Naive thymus-derived CD4-positive, alpha-beta T cell (primary cell): Measurements from ENCODE around the gene GALR2. TPM values are rescaled to one million over a fixed set of nuclear protein-coding genes. Genes with fewer than 3 reads are reported as not detected.

Source experiments
- ATAC-seq: fragments of 150-1000 bp; cut with Tn5 transposase; 2 replicates; pipeline ENCODE4 v1.10.0; 2021; ENCODE audit warnings: mild to moderate bottlenecking, moderate library complexity
- CTCF ChIA-PET: fragments of 350-600 bp; sonication (Branson Sonifier 250); formaldehyde crosslinking; loops from one replicate; lab custom pipeline; 2021; ENCODE audit warnings: antibody characterized with exemption; lab: Charles Lee
- POLR2A ChIA-PET: fragments of 350-600 bp; sonication (Branson Sonifier 250); formaldehyde crosslinking; loops from one replicate; lab custom pipeline; 2021; ENCODE audit warnings: antibody characterized with exemption, inconsistent platforms; lab: Charles Lee
- DNase-seq, 9 donors: peaks; one replicate each; pipeline versions ENCODE4 v3.0.0 to v3.0.0-alpha.2; 2020 to 2022; ENCODE audit warnings: mixed read lengths in 1 of 9
- H3K27ac ChIP-seq: one replicate; pipeline ENCODE4 v1.7.0; 2013; ENCODE audit warnings: mild to moderate bottlenecking, low read depth, low read length, moderate library complexity
- H3K27me3 ChIP-seq, 2 donors: one replicate each; pipeline ENCODE4 v1.7.0; 2013; ENCODE audit warnings: low read length in 2 of 2, mild to moderate bottlenecking in 2 of 2, moderate library complexity in 2 of 2; ENCODE audit not compliant: control insufficient read depth in 2 of 2, insufficient read depth in 2 of 2
- H3K36me3 ChIP-seq, 3 experiments: 1 replicate in 2 of 3; 2 replicates in 1 of 3; pipeline ENCODE4 v1.7.0; 2013; ENCODE audit warnings: low read length in 3 of 3, mild to moderate bottlenecking in 3 of 3, moderate library complexity in 1 of 3; ENCODE audit not compliant: insufficient read depth in 3 of 3, control insufficient read depth in 2 of 3
- H3K4me1 ChIP-seq, 2 donors: one replicate each; pipeline ENCODE4 v1.7.0; 2013; ENCODE audit warnings: low read length in 2 of 2, mild to moderate bottlenecking in 2 of 2, moderate library complexity in 1 of 2; ENCODE audit not compliant: control insufficient read depth in 2 of 2, insufficient read depth in 2 of 2
- H3K4me3 ChIP-seq: 2 replicates; pipeline ENCODE4 v1.7.0; 2013; ENCODE audit warnings: mild to moderate bottlenecking, low read length
- H3K9me3 ChIP-seq, 3 experiments: 1 replicate in 2 of 3; 2 replicates in 1 of 3; pipeline ENCODE4 v1.7.0; 2013; ENCODE audit warnings: low read length in 3 of 3; ENCODE audit not compliant: control insufficient read depth in 2 of 3
- H3K27ac Mint-ChIP-seq, 9 donors: one replicate each; pipeline ENCODE4 v1.8.0; 2020 to 2022; ENCODE audit warnings: mixed read lengths in 9 of 9, mild to moderate bottlenecking in 8 of 9, moderate library complexity in 5 of 9, inconsistent platforms in 2 of 9
- H3K27me3 Mint-ChIP-seq, 5 donors: one replicate each; pipeline ENCODE4 v1.8.0; 2021 to 2022; ENCODE audit warnings: mixed read lengths in 5 of 5, mild to moderate bottlenecking in 1 of 5
- H3K36me3 Mint-ChIP-seq, 5 donors: one replicate each; pipeline ENCODE4 v1.8.0; 2020 to 2022; ENCODE audit warnings: mixed read lengths in 5 of 5, mild to moderate bottlenecking in 3 of 5, inconsistent platforms in 1 of 5
- H3K4me1 Mint-ChIP-seq, 7 donors: one replicate each; pipeline ENCODE4 v1.8.0; 2020 to 2022; ENCODE audit warnings: mixed read lengths in 7 of 7, mild to moderate bottlenecking in 3 of 7, inconsistent platforms in 1 of 7
- H3K4me3 Mint-ChIP-seq, 10 donors: one replicate each; pipeline ENCODE4 v1.8.0; 2020 to 2022; ENCODE audit warnings: mild to moderate bottlenecking in 10 of 10, mixed read lengths in 10 of 10, moderate library complexity in 6 of 10, inconsistent platforms in 2 of 10
- H3K9me3 Mint-ChIP-seq, 11 donors: one replicate each; pipeline ENCODE4 v1.8.0; 2020 to 2022; ENCODE audit warnings: mixed read lengths in 11 of 11, mild to moderate bottlenecking in 4 of 11, inconsistent platforms in 1 of 11, moderate library complexity in 1 of 11
- intact Hi-C, 2 donors: fragments of 100-400 bp; cut with micrococcal nuclease; formaldehyde crosslinking; loops; one replicate each; pipeline ENCODE4 v1.15.1; 2023
- polyA plus RNA-seq, 2 donors: library from polyadenylated mRNA; unstranded; fragments of 300-500 nt; fragmentation: Illumina TruSeq; gene quantifications; one replicate each; pipeline ENCODE4 v1.2.3, GENCODE V29; 2021
- total RNA-seq, 6 experiments: library from RNA in 5 of 6; stranded (reverse) in 5 of 6; gene quantifications; 1 replicate in 5 of 6; 2 replicates in 1 of 6; pipeline ENCODE4 v1.2.3 and lab custom pipeline; 2021 to 2026

The GALR2 gene
- total and polyA plus RNA-seq, 7 experiments from 2014 or later, result 0.13 to 1.2 (median 1.0) TPM; not detected in 4

DNA sequence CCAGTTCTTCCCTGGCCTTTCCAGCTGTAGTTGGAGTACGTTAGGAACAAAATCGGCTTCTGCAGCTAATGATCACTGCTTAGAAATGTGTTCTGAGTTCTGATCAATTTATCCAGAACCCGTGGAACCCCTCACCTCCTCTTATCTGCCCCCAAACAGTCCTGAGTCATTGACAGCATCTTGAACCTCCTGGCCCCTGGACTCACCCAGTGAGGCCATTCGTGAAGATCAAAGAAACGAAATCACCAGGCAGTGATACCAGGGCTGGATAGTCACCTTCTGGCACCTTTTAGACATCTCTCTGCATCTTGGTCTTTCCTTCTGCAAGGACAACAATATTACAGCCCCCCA lies 46.1 kb downstream of the GALR2 start:
- Mint-ChIP-seq H3K36me3 (no peaks in the 10 kb centered on the region), H3K27ac (peak overlapping the region in 6 of 9 donors; percentile 58 to 72 (median 61)), H3K4me3 (peak overlapping the region in 6 of 10 donors; percentile 23 to 73 (median 45)), H3K9me3 (peaks cover 0 to 2% (median 0%) of the 10 kb centered on the region in 11 donors), H3K27me3 (no peaks in the 10 kb centered on the region), H3K4me1 (peaks cover 4 to 26% (median 14%) of the 10 kb centered on the region in 7 donors)
- POLR2A ChIA-PET, result interaction anchor here (1.0 to 7.9 kb wide), 6 partner anchors 16 to 160 kb away, joined by 3 to 90 read pairs (median 4); partner anchors contain the start of gene EXOC7
- no peaks in the 10 kb centered on the region for H3K36me3 ChIP-seq
- no peak overlapping the region for H3K4me3 ChIP-seq
- intact Hi-C loops, result loop anchor here (1.0 to 5.0 kb wide), 7 partner anchors 17 to 179 kb away; partner anchors contain the start of genes EXOC7 (in 1 of the 2) and FOXJ1 (in 1 of the 2)
- no peak overlapping the region for H3K27ac ChIP-seq
- no peaks in the 10 kb centered on the region for H3K9me3 ChIP-seq
- no peak for DNase-seq
- peaks cover 0 to 19% of the 10 kb centered on the region in 2 donors for H3K4me1 ChIP-seq
- no peaks in the 10 kb centered on the region for H3K27me3 ChIP-seq
- ATAC-seq, result no peak
- CTCF ChIA-PET, result interaction anchor here (0.8 to 13.6 kb wide), 14 partner anchors 9 to 180 kb away, joined by 3 to 191 read pairs (median 6); partner anchors contain the start of gene EXOC7

DNA sequence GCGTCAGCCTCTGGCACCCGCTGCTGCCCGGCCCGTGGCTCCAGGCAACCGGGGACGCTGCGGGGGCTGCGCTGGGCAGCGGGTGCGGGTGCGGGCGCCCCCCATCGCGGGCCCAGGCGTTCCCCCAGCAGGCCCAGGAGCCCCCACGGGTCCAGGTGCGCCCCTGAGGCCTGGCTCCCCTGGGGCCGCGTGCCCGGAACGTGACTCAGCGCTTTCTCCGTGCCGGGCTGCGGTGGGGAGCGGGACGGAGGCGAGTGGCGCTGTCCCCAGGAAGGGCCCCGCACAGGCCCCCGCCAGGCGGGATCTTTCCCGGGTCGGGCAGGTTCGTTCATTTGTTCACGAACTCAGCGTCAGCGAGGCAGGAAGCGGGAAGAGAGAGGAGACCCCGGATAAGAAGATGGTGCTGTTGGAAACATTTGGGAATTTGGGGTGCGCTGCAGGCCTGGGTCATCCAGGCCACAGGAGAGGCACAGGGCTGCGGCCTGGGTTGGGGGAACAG lies 47.4 kb downstream of the GALR2 start:
- H3K27me3 Mint-ChIP-seq, result no peaks in the 10 kb centered on the region
- no peaks in the 10 kb centered on the region for H3K36me3 Mint-ChIP-seq
- no peaks in the 10 kb centered on the region for H3K36me3 ChIP-seq
- H3K27ac Mint-ChIP-seq, result peak overlapping the region; percentile 40 to 91 (median 73)
- ChIA-PET CTCF (interaction anchor here (1.0 to 13.6 kb wide), 13 partner anchors 12 to 179 kb away, joined by 3 to 191 read pairs (median 5); partner anchors contain the start of gene FOXJ1), POLR2A (interaction anchor here (0.7 to 7.9 kb wide), 8 partner anchors 13 to 158 kb away, joined by 3 to 90 read pairs (median 4); no protein-coding TSS in a partner anchor)
- ATAC-seq, result peak; percentile 33
- peak overlapping the region in 7 of 10 donors; percentile 25 to 77 (median 53) for H3K4me3 Mint-ChIP-seq
- H3K9me3 Mint-ChIP-seq, result peaks cover 0 to 2% (median 0%) of the 10 kb centered on the region in 11 donors
- H3K4me1 ChIP-seq, result peaks cover 0 to 25% of the 10 kb centered on the region in 2 donors
- H3K4me1 Mint-ChIP-seq, result peaks cover 10 to 39% (median 27%) of the 10 kb centered on the region in 7 donors
- peak overlapping the region; percentile 63 for H3K4me3 ChIP-seq
- DNase-seq, result no peak
- no peaks in the 10 kb centered on the region for H3K9me3 ChIP-seq
- intact Hi-C loops, result loop anchor here (1.0 to 5.0 kb wide), 7 partner anchors 19 to 177 kb away; partner anchors contain the start of genes EXOC7 (in 1 of the 2) and FOXJ1 (in 1 of the 2)
- H3K27me3 ChIP-seq, result no peaks in the 10 kb centered on the region
- peak overlapping the region; percentile 52 for H3K27ac ChIP-seq

DNA sequence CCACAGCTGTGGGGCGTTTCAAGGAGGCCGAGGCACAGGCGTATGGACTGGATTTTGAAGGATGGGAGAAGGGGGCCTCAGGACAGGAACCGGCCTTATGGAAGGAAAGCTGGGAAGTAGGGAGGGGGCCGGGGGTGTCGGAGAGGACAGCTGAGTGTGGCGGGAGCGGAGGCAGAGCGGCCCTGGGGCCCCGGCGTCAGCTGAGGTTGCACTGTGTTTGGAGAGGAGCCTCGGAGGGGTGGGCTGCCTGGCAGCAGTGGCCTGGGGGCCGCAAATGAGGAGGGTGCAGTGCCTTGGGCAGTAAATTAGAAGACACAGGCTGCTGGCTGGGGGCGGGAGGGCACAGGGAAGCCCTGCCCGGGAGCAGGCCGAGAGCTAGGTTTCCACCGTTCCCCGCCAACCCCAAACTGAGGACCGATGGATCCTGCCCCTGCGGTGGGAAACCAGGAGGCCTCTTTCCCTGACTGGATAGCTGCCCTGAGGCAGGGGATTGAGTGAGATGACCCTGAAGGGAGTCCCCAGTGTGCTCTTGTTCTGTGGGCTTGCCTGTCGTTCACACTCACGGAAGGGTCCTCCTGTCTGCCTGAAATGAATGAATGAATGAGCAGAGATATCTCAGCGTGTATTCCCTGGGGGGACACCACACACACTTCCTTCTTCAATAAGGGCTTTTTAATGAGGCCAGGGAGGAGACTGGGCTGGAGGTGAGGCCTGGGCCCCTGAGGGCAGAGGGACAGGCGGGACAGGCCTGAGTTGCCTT lies 48.0 kb downstream of the GALR2 start:
- no peaks in the 10 kb centered on the region for H3K36me3 ChIP-seq
- peaks cover 0 to 2% (median 0%) of the 10 kb centered on the region in 11 donors for H3K9me3 Mint-ChIP-seq
- no peak for DNase-seq
- CTCF ChIA-PET, result interaction anchor here (0.6 to 13.6 kb wide), 17 partner anchors 11 to 158 kb away, joined by 3 to 191 read pairs (median 7); partner anchors contain the start of gene FOXJ1
- H3K4me1 Mint-ChIP-seq, result peaks cover 15 to 44% (median 32%) of the 10 kb centered on the region in 7 donors
- H3K4me3 ChIP-seq, result no peak overlapping the region
- H3K27ac ChIP-seq, result no peak overlapping the region
- POLR2A ChIA-PET, result interaction anchor here (0.7 to 7.9 kb wide), 12 partner anchors 12 to 157 kb away, joined by 3 to 90 read pairs (median 3); partner anchors contain the start of gene EXOC7
- ATAC-seq, result no peak
- H3K27me3 Mint-ChIP-seq, result no peaks in the 10 kb centered on the region
- H3K27ac Mint-ChIP-seq, result peak overlapping the region; percentile 69 to 91 (median 82)
- no peaks in the 10 kb centered on the region for H3K36me3 Mint-ChIP-seq
- H3K27me3 ChIP-seq, result no peaks in the 10 kb centered on the region
- H3K9me3 ChIP-seq, result no peaks in the 10 kb centered on the region
- peak overlapping the region; percentile 18 to 77 (median 54) for H3K4me3 Mint-ChIP-seq
- intact Hi-C loops, result loop anchor here in 1 of 2 donors (5.0 kb wide), 1 partner anchor 175 kb away; no protein-coding TSS in a partner anchor
- peaks cover 0 to 30% of the 10 kb centered on the region in 2 donors for H3K4me1 ChIP-seq

DNA sequence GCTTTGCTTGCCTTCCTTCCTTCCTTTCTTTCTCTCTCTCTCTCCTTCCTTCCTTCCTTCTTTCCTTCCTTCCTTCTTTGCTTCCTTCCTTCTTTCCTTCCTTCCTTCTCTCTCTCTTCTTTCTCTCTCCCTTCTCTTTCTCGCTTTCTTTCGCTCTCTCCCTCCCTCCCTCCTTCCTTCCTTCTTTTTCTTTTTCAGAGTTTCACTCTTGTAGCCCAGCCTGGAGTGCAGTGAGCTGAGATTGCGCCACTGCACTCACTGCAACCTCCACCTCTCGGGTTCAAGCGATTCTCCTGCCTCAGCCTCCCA lies 48.6 kb downstream of the GALR2 start:
- Mint-ChIP-seq H3K36me3 (no peaks in the 10 kb centered on the region), H3K9me3 (peaks cover 0 to 2% (median 0%) of the 10 kb centered on the region in 11 donors), H3K27me3 (no peaks in the 10 kb centered on the region), H3K4me3 (peak overlapping the region; percentile 10 to 73 (median 52)), H3K27ac (peak overlapping the region; percentile 43 to 86 (median 72)), H3K4me1 (peaks cover 15 to 44% (median 32%) of the 10 kb centered on the region in 7 donors)
- no peak for DNase-seq
- H3K4me3 ChIP-seq, result no peak overlapping the region
- no peak overlapping the region for H3K27ac ChIP-seq
- ChIA-PET POLR2A (interaction anchor here (0.7 to 7.9 kb wide), 12 partner anchors 19 to 153 kb away, joined by 3 to 90 read pairs (median 4); partner anchors contain the start of gene EXOC7), CTCF (interaction anchor here (0.6 to 13.6 kb wide), 22 partner anchors 11 to 274 kb away, joined by 3 to 191 read pairs (median 4); no protein-coding TSS in a partner anchor)
- H3K4me1 ChIP-seq, result peaks cover 0 to 30% of the 10 kb centered on the region in 2 donors
- no peaks in the 10 kb centered on the region for H3K9me3 ChIP-seq
- H3K36me3 ChIP-seq, result no peaks in the 10 kb centered on the region
- ATAC-seq, result no peak
- H3K27me3 ChIP-seq, result no peaks in the 10 kb centered on the region
- intact Hi-C loops, result loop anchor here in 1 of 2 donors (5.0 kb wide), 1 partner anchor 174 kb away; no protein-coding TSS in a partner anchor

DNA sequence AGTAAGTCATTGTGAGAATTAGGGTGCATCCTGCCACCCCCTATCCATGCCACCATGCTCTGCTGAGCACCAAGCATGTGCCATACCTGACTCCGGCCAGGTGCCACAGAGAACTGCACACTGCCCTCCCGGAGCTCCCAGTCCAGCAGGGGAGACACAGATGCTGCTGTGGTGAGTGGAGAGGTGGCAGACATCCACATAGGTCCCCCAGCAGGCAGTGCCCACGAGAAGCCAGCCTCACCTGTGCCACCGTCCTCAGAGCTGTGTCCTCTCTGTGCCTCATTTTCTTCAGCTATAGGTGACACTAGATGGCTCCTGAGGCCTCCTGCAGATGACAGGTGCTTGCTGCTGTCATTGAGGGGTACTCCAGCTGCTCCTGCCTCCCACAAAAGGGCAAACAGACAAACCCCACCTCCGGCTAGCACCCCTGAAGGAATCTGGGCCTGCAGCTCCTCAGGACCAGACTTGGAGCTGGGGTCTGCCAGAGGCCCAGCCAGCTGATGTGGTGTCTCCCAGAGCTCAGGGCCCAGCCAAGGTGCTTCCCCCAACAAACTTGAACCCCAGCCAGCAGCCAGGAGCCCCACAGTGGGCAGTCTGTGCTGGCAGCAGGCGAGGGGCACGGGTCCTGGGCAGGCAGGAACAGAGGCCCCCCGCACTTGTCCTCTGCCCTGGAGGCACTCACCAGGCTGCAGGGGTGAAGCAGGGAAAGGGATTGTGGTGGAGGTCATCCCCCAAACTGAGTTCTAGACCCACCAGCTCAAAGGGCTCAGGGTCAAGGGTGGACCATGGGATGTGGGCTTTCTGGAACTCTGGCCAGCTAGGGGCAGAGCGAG lies 49.4 kb downstream of the GALR2 start:
- H3K27me3 ChIP-seq, result no peaks in the 10 kb centered on the region
- H3K4me1 Mint-ChIP-seq, result peaks cover 15 to 44% (median 32%) of the 10 kb centered on the region in 7 donors
- no peaks in the 10 kb centered on the region for H3K36me3 ChIP-seq
- peak in 1 of 9 donors; percentile 33 for DNase-seq
- no peaks in the 10 kb centered on the region for H3K9me3 ChIP-seq
- no peak overlapping the region for H3K27ac ChIP-seq
- no peak overlapping the region for H3K4me3 ChIP-seq
- H3K36me3 Mint-ChIP-seq, result no peaks in the 10 kb centered on the region
- H3K4me3 Mint-ChIP-seq, result peak overlapping the region in 5 of 10 donors; percentile 10 to 73 (median 51)
- H3K4me1 ChIP-seq, result peaks cover 0 to 30% of the 10 kb centered on the region in 2 donors
- peak overlapping the region in 8 of 9 donors; percentile 25 to 86 (median 72) for H3K27ac Mint-ChIP-seq
- CTCF ChIA-PET, result interaction anchor here (0.6 to 13.6 kb wide), 22 partner anchors 9 to 273 kb away, joined by 3 to 191 read pairs (median 4); no protein-coding TSS in a partner anchor
- intact Hi-C loops, result loop anchor here in 1 of 2 donors (5.0 kb wide), 1 partner anchor 173 kb away; no protein-coding TSS in a partner anchor
- ATAC-seq, result no peak
- no peaks in the 10 kb centered on the region for H3K27me3 Mint-ChIP-seq
- POLR2A ChIA-PET, result interaction anchor here (0.7 to 7.9 kb wide), 15 partner anchors 18 to 156 kb away, joined by 3 to 90 read pairs (median 4); partner anchors contain the start of gene EXOC7
- H3K9me3 Mint-ChIP-seq, result peaks cover 0 to 2% (median 0%) of the 10 kb centered on the region in 11 donors
